Measurements from ENCODE around the gene SENP7.

Gene SENP7

DNA sequence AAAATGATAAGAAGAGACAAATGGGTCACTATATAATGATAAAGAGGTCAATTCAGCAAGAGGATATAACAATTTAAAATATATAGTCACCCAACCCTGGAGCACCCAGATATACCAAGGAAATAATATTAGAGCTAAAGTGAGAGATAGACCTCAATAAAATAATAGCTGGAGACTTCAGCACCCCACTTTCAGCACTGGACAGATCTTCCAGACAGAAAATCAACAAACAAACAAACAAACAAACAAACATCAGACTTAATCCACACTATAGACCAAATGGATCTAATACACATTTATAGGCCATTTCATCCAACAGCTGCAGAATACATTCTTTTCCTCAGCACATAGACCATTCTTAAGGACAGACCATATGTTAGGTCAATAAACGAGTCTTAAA is 79.4 kb downstream of the SENP7 start:
- DNase-seq: no peak

DNA sequence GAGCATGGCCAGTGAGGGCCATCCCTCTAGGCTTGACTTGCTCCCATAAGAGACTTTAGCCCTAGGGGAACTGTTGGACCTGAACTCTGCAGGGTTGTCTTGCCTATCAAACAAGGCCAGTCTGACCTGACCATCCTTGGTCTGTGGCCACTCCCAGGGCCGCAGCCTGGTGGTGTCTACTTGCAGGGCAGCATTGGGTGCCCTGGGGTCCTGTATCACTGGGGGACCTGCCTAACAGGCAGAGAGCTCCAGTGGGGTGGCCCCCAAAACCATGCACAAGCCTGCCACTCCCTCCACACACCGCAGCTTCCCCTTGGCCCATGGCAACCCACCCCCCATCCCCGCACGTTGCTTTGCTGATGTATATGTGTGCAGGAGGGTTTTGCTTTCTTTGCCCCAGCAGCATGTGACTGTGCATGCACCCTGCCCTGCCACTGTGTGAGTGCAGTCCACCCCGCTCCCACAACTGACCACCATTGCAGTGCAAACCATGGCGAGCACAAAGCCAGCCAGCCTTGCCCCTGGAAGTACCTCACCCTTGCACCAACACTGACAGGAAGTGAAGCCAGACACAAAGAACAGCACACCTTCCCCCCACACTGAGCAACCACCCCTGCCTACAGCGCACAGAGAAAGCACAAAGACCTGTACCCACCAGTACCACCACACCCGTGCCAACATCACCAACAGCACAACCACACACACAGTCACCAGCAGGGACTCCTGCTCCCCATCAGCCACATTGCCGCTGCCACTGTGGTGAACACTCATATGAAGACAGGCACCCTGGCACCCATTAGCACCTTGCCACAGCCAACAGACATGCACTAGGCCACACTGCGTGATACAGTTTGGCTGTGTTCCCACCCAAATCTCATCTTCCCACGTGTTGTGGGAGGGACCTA is 88.8 kb downstream of the SENP7 start:
- no peak for DNase-seq

- no peak for DNase-seq
Observed at GRCh38 chr3:101418851-101419250, 94.2 kb downstream of the SENP7 start.

- DNase-seq: no peak
Observed at GRCh38 chr3:101414121-101414520, 98.9 kb downstream of the SENP7 start.

GRCh38 chr3:101413656-101414055 is 99.4 kb downstream of the SENP7 start:
- DNase-seq: no peak

DNA sequence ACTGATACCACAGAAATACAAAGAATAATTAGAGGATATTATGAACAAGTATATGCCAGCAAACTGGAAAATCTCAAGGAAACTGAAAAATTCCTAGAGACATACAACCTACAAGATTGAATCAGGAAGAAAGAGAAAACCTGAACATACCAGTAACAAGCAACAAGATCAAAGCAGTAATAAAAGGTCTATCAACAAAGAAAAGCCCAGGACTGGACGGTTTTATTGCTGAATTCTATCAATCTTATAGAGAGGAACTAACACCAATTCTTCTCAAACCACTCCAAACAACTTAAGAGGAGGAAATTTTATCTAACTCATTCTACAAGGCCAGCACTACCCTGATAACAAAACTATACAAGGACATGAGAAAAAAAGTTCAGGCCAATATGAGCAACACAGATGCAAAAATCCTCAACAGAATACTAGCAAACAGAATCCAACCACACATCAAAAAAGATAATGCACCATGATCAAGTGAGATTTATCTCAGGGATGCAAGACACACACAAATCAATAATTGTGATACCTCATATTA is 121.5 kb downstream of the SENP7 start:
- no peak for DNase-seq

GRCh38 chr3:101388706-101389105 is 124.3 kb downstream of the SENP7 start:
- DNase-seq: no peak

GRCh38 chr3:101387351-101387750 is 125.7 kb downstream of the SENP7 start:
- no peak for DNase-seq

DNA sequence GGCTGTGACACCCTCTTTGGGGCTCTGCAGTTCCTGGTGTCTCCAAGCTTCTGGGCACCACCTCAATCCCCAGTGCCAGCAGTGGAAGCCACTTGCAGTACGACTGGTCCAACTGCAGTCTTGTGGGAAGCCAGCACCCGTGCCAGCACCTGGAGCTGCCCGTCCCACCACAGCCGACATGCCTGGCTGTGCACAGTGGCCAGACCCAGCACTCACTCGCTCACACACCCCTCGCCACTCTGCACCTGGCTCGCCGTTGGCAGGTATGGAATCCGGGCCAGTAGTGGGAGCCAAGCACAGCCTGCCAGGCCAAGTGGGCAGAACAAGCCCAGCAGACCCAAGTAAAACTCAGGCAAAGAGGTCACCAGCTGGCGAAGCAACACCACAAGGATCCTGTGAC is 128.6 kb downstream of the SENP7 start:
- DNase-seq: no peak

DNA sequence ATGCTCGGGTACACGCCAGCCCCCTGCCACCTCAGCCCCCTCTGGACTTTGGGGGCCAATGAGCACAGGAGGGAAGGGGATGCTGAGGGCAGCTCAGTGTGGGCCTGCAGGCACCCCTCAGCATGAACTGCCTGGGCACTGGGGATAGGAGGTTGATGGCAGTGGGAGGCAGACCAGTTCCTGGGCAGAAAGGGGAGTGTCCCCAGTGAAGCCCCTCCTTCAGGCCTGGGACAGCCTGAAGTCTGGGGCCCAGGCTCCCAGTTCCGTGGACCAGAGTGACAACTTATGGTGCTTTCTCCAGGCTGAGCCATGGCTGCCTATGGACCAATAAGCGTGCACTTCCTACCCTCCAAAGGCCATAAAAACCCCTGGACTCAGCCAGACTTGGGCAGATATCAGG is 129.4 kb downstream of the SENP7 start:
- no peak for DNase-seq

- peak; percentile 62 for DNase-seq
Observed at GRCh38 chr3:101383156-101383575, 129.8 kb downstream of the SENP7 start.

- peak; percentile 57 for DNase-seq
Observed at GRCh38 chr3:101381809-101382208, 131.2 kb downstream of the SENP7 start.

DNA sequence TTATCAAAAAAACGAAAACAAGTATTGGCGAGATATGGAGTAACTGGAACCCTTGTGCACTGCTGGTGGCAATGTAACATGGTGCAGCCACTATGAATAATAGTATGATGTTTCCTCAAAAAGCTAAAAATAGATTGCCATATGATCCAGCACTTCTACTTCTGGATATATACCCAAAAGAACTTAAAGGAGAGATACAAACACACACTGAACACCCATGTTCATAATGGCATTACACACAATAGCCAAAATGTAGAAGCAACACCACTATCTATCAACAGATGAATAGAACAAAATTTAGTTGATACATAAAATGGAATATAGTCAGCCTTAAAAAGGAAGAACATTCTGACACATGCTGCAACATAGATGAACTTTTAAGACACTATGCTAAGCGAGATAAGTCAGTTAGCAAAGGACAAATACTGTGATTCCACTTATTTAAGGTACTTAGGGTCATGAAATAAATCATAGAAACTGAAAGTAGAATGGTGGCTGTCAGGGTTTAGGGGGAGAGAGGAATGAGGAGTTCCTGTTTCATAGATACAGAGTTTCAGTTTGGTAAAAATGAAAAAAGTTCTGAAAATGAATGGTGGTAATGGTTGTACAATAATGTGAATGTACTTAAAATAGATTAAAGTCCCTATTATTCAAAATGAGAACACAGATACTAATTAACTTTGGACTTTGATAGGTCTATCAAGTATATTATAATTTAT is 133.2 kb downstream of the SENP7 start:
- no peak for DNase-seq

DNA sequence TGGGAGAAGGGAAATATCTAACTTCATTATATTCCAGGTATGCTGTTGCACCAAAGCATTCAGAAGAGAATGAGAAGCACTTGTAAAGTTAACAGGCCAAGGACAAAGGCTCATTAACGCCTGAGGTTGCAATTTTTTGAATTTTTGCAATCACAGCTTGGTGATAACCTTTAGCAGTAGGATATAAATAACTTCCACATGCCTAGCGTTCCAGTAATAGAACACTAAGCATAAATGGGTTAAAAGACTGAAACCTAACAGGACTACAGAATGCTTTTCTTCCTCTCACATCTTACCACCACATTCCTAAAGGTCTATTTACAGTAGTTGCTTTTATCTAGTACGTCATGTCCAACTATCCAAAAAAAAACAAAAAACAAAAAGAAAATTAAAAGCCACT is 135.2 kb downstream of the SENP7 start:
- DNase-seq: no peak

- DNase-seq: no peak
Observed at GRCh38 chr3:101377209-101377608, 135.8 kb downstream of the SENP7 start.

- DNase-seq: no peak
Observed at GRCh38 chr3:101375586-101375985, 137.4 kb downstream of the SENP7 start.

DNA sequence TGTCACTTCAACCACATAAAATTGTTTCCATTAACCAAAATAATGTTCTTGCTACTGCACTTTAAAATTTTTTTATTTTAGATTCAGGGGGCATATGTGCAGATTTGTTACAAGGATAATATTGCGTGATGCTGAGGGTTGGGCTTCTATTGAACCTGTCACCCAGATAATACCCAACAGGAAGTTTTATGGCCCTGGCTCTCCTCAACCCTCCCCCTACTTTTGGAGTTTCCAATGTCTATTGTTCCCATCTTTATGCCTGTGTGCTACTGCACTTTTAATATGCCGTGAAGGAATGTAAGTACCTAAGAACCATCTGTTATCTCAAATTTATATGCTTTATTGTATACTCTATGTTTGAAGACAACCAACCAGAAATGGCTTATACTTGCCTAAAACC is 150.6 kb downstream of the SENP7 start:
- no peak for DNase-seq

DNA sequence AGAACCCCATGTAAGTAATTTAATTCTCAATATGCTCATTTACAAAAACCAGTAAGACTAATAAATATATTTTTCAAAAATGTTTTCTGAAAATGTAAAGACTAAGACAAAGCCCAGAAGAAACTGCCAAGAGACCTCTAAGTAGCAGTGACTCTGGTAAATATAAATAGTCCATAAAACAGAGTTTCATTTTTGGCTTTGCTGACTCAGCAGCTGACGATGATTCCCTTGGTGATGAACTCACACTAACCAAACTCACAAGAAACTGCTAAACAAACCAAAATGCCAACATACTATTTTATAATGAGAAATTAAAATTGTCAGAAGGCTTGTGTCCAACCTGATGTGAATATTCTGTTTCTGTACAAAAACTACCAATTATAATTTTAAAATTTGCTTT is 161.2 kb downstream of the SENP7 start:
- DNase-seq: peak; percentile 3

GRCh38 chr3:101340591-101340990 is 172.4 kb downstream of the SENP7 start:
- DNase-seq: peak; percentile 9

- no peak for DNase-seq
Observed at GRCh38 chr3:101333883-101334282, 179.1 kb downstream of the SENP7 start.

DNA sequence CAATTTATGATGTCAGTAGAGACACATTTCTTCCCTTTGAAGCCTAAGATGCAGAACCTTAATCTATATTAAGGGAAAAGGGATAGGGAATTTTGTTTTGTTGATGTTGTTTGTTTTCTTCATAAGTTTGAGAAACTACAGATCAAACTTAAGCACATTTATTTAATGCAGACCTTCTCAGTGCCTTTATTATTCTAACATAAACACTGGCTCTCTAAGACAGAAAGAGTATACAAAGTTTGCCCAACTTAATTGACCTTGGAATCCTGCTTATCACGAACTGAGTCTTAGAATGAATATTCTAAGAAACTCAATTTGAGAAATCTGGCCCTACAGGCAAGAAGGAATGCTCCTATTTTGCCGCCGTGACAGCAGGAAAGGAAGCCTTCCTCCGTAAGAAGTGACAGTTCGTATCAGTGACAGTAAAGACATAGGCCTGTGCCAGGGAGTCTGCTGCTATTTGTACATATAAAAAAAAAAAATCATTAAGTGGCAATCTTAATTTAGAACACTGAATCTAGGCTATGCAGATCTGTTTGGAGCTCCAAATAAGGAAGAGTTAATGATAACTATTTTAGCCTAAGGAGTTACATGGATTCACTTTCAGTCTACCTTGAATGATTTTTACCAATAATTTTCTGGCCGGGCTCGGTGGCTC is 183.9 kb downstream of the SENP7 start:
- no peak for DNase-seq

- peak; percentile 6 for DNase-seq
Observed at GRCh38 chr3:101325393-101326134, 187.4 kb downstream of the SENP7 start.
